Type B pancreatic cell (in vitro differentiated cells): Measurements from ENCODE around the gene FAM107A. TPM values are rescaled to one million over a fixed set of nuclear protein-coding genes. Genes with fewer than 3 reads are reported as not detected.

Source experiments
- DNase-seq: peaks from one replicate; pipeline ENCODE4 v3.0.0; 2021; ENCODE audit warnings: mixed read lengths; ENCODE audit not compliant: unreplicated experiment; ENCODE audit errors: extremely low spot score
- H3K27ac Mint-ChIP-seq: 2 replicates; pipeline ENCODE4 v1.8.0; 2021; ENCODE audit warnings: mild to moderate bottlenecking, mixed read lengths
- H3K27me3 Mint-ChIP-seq: 2 replicates; pipeline ENCODE4 v1.8.0; 2021; ENCODE audit warnings: mixed read lengths
- H3K36me3 Mint-ChIP-seq: 2 replicates; pipeline ENCODE4 v1.8.0; 2021; ENCODE audit warnings: mixed read lengths
- H3K4me1 Mint-ChIP-seq: one replicate; pipeline ENCODE4 v1.8.0; 2021; ENCODE audit warnings: mixed read lengths; ENCODE audit not compliant: unreplicated experiment
- H3K4me3 Mint-ChIP-seq: 2 replicates; pipeline ENCODE4 v1.8.0; 2021; ENCODE audit warnings: mild to moderate bottlenecking, mixed read lengths
- H3K9me3 Mint-ChIP-seq: 2 replicates; pipeline ENCODE4 v1.8.0; 2021; ENCODE audit warnings: mixed read lengths
- CTCF ChIP-seq: fragments of 200-600 bp; sonication (generic); conservative IDR thresholded peaks from 2 replicates; pipeline ENCODE4 v1.5.0; 2021; ENCODE audit warnings: antibody characterized with exemption, mild to moderate bottlenecking
- total RNA-seq: library from RNA; stranded (reverse); gene quantifications from 2 replicates; pipeline ENCODE4 v1.2.1, GENCODE V29; 2021; ENCODE audit warnings: low replicate concordance

Gene FAM107A
- total RNA-seq, 1 donor from 2014 or later: 2.9 TPM

DNA sequence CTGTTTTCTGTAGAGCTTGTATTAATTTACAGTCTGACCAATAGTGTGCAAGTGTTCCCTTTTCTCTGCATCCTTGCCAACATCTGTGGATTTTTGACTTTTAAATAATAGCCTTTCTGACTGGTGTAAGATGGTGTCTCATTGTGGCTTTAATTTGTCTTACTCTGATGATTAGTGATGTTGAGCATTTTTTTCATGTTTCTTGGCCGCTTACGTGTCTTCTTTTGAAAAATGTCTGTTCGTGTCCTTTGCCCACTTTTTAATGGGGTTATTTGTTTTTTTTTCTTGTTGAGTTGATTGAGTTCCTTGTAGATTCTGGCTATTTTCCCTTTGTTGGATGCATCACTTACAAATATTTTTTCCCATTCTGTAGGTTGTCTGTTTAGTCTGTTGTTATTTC lies 32.6 kb downstream of the FAM107A start:
- Mint-ChIP-seq H3K27me3 (peaks cover 3% of the 10 kb centered on the region), H3K36me3 (no peaks in the 10 kb centered on the region), H3K4me3 (no peak overlapping the region), H3K9me3 (no peaks in the 10 kb centered on the region), H3K4me1 (no peaks in the 10 kb centered on the region), H3K27ac (no peak overlapping the region)
- TF ChIP-seq CTCF: no peak
- DNase-seq: no peak

- Mint-ChIP-seq H3K4me3 (no peak overlapping the region), H3K4me1 (peaks cover 20% of the 10 kb centered on the region), H3K9me3 (no peaks in the 10 kb centered on the region), H3K36me3 (no peaks in the 10 kb centered on the region), H3K27me3 (peaks cover 3% of the 10 kb centered on the region), H3K27ac (no peak overlapping the region)
- peak; percentile 36 for DNase-seq
- TF ChIP-seq CTCF: no peak
Measured at GRCh38 chr3:58540176-58540858, 36.9 kb downstream of the FAM107A start.

GRCh38 chr3:58539626-58540025 lies 37.6 kb downstream of the FAM107A start:
- TF ChIP-seq CTCF: no peak
- Mint-ChIP-seq H3K4me1 (peaks cover 20% of the 10 kb centered on the region), H3K9me3 (no peaks in the 10 kb centered on the region)

DNA sequence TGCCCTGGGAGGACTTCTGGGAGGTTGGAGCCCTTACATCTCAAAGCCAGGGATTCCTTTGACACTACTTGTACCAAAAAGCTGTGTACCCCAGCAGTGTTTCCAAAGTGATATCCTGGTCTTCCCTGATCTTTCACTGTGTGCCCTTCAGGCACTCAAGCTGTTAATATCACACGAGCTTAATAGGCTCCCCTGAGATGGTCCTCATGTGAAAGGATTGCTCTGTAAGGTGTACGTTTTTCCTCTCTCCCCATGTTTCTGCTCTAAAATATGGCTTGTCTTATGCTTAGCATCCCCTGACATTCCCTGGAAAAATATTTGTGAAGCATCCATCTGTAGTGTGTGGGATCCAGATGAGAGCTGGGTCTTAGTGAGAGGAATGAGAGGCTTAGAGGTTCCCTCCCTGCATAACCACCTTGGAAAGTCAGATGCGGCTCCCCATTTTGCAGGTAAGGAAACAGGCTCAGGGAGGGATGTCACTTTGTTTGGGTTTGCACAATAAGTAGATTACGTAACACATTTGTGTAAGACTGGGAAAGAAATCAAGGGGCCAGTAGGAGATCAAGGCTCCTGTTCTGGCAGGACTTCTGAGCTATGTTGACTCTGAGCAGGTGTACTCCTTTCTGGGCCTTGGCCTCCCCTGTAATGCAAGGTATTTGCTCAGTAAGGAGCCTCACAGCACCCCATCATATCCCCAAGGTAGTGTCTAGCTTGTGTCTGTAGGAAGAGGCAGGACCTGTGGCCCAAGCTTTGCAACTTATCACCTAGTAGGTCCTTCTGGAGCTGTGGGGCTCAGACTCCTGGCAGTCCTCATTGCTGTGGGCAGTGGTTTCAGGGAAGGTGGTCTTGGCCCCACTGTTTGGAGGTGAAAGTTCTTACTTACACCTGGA lies 39.5 kb downstream of the FAM107A start:
- Mint-ChIP-seq H3K36me3 (no peaks in the 10 kb centered on the region), H3K27me3 (no peaks in the 10 kb centered on the region), H3K9me3 (no peaks in the 10 kb centered on the region), H3K4me1 (peaks cover 24% of the 10 kb centered on the region), H3K4me3 (no peak overlapping the region), H3K27ac (peak overlapping the region; percentile 61)
- no peak for TF ChIP-seq CTCF
- peak; percentile 25 for DNase-seq

More at GRCh38 chr3:58539626-58540025, 37.6 kb downstream of the FAM107A start:
- Mint-ChIP-seq H3K27me3 (peaks cover 3% of the 10 kb centered on the region), H3K36me3 (no peaks in the 10 kb centered on the region), H3K27ac (no peak overlapping the region), H3K4me3 (no peak overlapping the region)
- DNase-seq: peak; percentile 25

DNA sequence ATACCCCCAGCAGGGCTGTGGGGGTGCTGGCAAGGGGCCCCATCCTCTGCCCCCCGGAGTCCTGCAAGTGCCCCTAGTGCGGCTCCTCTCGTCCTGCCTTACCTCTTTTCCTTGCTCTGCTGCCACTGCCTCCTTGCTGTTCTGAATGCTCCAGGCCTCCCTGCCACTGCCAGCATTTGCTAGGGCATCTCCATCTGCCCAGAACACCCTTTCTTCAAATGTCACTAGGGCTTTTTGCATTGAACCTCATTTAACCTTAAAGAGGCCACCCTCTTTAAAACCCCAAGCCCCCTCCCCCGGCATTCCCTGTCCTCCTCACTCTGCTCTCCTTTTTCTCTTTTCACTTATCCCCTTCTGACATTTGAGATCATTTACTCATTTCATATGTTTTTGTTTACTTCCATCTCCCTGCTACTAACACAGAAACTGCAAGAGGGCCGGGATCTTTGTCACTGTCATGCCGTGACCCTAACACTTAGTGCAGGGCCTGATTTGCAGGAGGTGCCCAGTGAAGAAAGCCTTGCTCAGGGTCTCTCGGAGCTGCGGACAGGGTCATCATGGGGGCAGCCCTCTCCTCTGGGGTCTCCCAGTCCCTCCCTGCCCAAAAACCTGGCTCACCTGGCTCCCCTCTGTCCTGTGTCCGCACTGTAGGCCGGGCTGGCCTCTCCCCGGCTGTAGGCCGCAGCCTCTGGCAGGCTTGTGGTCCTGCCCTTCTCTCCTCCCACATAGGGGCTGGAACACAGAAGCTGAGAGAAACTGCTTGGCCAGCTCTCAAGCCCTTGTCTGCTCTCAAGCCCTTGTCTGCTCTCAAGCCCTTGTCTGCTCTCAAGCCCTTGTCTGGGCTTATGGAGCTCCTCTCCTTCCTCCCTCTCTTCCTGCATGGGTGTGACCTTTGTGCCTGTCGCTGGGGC lies 40.4 kb downstream of the FAM107A start, which contains the start of gene ACOX2:
Gene ACOX2 (minus strand): TSS at position 690 of the 911 bp plus-strand sequence. CDS start 2,084 bp downstream, outside the sequence.
- H3K9me3 Mint-ChIP-seq: no peaks in the 10 kb centered on the region
- TF ChIP-seq CTCF: no peak
- H3K36me3 Mint-ChIP-seq: no peaks in the 10 kb centered on the region
- no peaks in the 10 kb centered on the region for H3K27me3 Mint-ChIP-seq
- DNase-seq: peak; percentile 66
- H3K4me1 Mint-ChIP-seq: peaks cover 27% of the 10 kb centered on the region
- H3K27ac Mint-ChIP-seq: peak within 1 kb of the TSS; percentile 61
- H3K4me3 Mint-ChIP-seq: peak within 1 kb of the TSS; percentile 20
